ENCODE results near the gene DLG2. TPM values are rescaled to one million over a fixed set of nuclear protein-coding genes. Genes with fewer than 3 reads are reported as not detected.

Gene DLG2
- total and polyA plus RNA-seq, 2 of the 8 experiments (the other 6 are each of a cell fraction or from before 2014, with no cell fraction given): 1.7 to 14.3 TPM

DNA sequence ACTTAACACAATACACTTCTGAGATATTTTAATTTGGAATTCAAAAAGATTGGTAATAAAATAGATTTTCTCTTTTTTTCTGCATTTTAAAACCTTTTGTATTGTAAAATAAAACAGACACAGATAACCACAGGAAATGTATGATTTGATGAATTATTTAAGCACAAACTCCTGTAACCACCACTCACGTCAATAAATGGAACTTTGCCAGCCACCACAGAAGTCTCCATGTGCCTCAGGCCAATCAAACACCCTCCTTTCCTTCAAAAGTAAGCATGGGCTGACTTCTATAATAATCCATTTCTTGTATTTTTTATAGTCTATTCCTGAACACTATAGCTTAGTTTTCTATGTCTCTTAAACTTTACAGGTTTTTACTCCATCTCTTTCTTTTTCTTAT lies 721.7 kb downstream of the DLG2 start (continued):
- TF ChIP-seq, protein P1, sequence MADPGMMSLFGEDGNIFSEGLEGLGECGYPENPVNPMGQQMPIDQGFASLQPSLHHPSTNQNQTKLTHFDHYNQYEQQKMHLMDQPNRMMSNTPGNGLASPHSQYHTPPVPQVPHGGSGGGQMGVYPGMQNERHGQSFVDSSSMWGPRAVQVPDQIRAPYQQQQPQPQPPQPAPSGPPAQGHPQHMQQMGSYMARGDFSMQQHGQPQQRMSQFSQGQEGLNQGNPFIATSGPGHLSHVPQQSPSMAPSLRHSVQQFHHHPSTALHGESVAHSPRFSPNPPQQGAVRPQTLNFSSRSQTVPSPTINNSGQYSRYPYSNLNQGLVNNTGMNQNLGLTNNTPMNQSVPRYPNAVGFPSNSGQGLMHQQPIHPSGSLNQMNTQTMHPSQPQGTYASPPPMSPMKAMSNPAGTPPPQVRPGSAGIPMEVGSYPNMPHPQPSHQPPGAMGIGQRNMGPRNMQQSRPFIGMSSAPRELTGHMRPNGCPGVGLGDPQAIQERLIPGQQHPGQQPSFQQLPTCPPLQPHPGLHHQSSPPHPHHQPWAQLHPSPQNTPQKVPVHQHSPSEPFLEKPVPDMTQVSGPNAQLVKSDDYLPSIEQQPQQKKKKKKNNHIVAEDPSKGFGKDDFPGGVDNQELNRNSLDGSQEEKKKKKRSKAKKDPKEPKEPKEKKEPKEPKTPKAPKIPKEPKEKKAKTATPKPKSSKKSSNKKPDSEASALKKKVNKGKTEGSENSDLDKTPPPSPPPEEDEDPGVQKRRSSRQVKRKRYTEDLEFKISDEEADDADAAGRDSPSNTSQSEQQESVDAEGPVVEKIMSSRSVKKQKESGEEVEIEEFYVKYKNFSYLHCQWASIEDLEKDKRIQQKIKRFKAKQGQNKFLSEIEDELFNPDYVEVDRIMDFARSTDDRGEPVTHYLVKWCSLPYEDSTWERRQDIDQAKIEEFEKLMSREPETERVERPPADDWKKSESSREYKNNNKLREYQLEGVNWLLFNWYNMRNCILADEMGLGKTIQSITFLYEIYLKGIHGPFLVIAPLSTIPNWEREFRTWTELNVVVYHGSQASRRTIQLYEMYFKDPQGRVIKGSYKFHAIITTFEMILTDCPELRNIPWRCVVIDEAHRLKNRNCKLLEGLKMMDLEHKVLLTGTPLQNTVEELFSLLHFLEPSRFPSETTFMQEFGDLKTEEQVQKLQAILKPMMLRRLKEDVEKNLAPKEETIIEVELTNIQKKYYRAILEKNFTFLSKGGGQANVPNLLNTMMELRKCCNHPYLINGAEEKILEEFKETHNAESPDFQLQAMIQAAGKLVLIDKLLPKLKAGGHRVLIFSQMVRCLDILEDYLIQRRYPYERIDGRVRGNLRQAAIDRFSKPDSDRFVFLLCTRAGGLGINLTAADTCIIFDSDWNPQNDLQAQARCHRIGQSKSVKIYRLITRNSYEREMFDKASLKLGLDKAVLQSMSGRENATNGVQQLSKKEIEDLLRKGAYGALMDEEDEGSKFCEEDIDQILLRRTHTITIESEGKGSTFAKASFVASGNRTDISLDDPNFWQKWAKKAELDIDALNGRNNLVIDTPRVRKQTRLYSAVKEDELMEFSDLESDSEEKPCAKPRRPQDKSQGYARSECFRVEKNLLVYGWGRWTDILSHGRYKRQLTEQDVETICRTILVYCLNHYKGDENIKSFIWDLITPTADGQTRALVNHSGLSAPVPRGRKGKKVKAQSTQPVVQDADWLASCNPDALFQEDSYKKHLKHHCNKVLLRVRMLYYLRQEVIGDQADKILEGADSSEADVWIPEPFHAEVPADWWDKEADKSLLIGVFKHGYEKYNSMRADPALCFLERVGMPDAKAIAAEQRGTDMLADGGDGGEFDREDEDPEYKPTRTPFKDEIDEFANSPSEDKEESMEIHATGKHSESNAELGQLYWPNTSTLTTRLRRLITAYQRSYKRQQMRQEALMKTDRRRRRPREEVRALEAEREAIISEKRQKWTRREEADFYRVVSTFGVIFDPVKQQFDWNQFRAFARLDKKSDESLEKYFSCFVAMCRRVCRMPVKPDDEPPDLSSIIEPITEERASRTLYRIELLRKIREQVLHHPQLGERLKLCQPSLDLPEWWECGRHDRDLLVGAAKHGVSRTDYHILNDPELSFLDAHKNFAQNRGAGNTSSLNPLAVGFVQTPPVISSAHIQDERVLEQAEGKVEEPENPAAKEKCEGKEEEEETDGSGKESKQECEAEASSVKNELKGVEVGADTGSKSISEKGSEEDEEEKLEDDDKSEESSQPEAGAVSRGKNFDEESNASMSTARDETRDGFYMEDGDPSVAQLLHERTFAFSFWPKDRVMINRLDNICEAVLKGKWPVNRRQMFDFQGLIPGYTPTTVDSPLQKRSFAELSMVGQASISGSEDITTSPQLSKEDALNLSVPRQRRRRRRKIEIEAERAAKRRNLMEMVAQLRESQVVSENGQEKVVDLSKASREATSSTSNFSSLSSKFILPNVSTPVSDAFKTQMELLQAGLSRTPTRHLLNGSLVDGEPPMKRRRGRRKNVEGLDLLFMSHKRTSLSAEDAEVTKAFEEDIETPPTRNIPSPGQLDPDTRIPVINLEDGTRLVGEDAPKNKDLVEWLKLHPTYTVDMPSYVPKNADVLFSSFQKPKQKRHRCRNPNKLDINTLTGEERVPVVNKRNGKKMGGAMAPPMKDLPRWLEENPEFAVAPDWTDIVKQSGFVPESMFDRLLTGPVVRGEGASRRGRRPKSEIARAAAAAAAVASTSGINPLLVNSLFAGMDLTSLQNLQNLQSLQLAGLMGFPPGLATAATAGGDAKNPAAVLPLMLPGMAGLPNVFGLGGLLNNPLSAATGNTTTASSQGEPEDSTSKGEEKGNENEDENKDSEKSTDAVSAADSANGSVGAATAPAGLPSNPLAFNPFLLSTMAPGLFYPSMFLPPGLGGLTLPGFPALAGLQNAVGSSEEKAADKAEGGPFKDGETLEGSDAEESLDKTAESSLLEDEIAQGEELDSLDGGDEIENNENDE (IDR thresholded peaks at IDR 0.05; ENCODE audit: insufficient replicate concordance, low read length): no peak
- TF ChIP-seq KDM5A (IDR thresholded peaks at IDR 0.05; ENCODE audit: low read length) (no peak), SIX5 (IDR thresholded peaks at IDR 0.05; ENCODE audit: low read depth, low read length) (no peak), CREB1 (IDR thresholded peaks at IDR 0.05) (no peak), SIN3A (conservative IDR thresholded peaks at IDR 0.05 in 1 of 2, IDR thresholded peaks at IDR 0.05 in 1 of 2; ENCODE audit: low read depth in 1 of 2, low read length in 2 of 2) (no peak), TCF12 (IDR thresholded peaks at IDR 0.05; ENCODE audit: low read depth, low read length) (no peak), SP1 (IDR thresholded peaks at IDR 0.05; ENCODE audit: low read depth, low read length) (no peak)
- TF ChIP-seq, protein P2, sequence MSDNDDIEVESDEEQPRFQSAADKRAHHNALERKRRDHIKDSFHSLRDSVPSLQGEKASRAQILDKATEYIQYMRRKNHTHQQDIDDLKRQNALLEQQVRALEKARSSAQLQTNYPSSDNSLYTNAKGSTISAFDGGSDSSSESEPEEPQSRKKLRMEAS (IDR thresholded peaks at IDR 0.05): no peak
- TF ChIP-seq, protein P3, sequence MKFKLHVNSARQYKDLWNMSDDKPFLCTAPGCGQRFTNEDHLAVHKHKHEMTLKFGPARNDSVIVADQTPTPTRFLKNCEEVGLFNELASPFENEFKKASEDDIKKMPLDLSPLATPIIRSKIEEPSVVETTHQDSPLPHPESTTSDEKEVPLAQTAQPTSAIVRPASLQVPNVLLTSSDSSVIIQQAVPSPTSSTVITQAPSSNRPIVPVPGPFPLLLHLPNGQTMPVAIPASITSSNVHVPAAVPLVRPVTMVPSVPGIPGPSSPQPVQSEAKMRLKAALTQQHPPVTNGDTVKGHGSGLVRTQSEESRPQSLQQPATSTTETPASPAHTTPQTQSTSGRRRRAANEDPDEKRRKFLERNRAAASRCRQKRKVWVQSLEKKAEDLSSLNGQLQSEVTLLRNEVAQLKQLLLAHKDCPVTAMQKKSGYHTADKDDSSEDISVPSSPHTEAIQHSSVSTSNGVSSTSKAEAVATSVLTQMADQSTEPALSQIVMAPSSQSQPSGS (IDR thresholded peaks at IDR 0.05; ENCODE audit: low read length): no peak
